Uterine smooth muscle cell (primary cell): ENCODE data around the gene NOSTRIN. TPM values are rescaled to one million over a fixed set of nuclear protein-coding genes. Genes with fewer than 3 reads are reported as not detected.

Experiments used
- total RNA-seq: library from RNA; depleted of rRNA; stranded (reverse); fragments of >200 nt; gene quantifications from 2 replicates; pipeline ENCODE4 v1.2.3, GENCODE V29; 2014

The NOSTRIN gene
- 0.11 and 0.12 TPM in 2 replicates for total RNA-seq

GRCh38 chr2:168801961-168802858 is at the start of gene NOSTRIN:
Gene NOSTRIN, plus strand, starts transcription at chr2:168802637. Its CDS starts 10 bp downstream, at chr2:168802647.

GRCh38 chr2:168890006-168890782 is 87.8 kb downstream of the NOSTRIN start, which contains the start of gene SPC25:
Gene SPC25, minus strand, starts transcription at chr2:168890430. Its CDS starts 911 bp downstream, at chr2:168889519.

GRCh38 chr2:168901003-168901402 is 98.6 kb downstream of the NOSTRIN start, which contains the start of gene G6PC2:
Gene G6PC2, plus strand, starts transcription at chr2:168901291. Its CDS starts 41 bp downstream, at chr2:168901332.

Other genes starting within 250 kb of the NOSTRIN start
- 2.6 and 15.2 TPM in 2 replicates for gene SPC25, start 87.8 kb downstream of the NOSTRIN start, total RNA-seq
- not detected in 2 replicates for gene G6PC2, start 98.7 kb downstream of the NOSTRIN start, total RNA-seq
- gene ABCB11, start 228.7 kb downstream of the NOSTRIN start, total RNA-seq, result not detected in 2 replicates